Neural cell (in vitro differentiated cells): ENCODE results near the gene KLHL6. TPM values are rescaled to one million over a fixed set of nuclear protein-coding genes. Genes with fewer than 3 reads are reported as not detected.

ENCODE experiments used
- H2AFZ ChIP-seq: fragments of 200-600, 300-800 bp; sonication (generic), shearing (Covaris generic); 2 replicates; pipeline ENCODE4 v1.6.0; 2014; ENCODE audit warnings: low read depth, mild to moderate bottlenecking, antibody characterized with exemption, low read length, moderate library complexity
- H3F3A ChIP-seq: fragments of 200-600 bp; shearing (Covaris generic); 2 replicates; pipeline ENCODE4 v1.6.1; 2016; ENCODE audit warnings: mild to moderate bottlenecking, moderate library complexity, mixed read lengths, antibody characterized with exemption, low read length; ENCODE audit not compliant: insufficient read depth, poor library complexity, severe bottlenecking
- H3K27ac ChIP-seq: fragments of 200-600, 300-800 bp; sonication (generic), shearing (Covaris generic); 2 replicates; pipeline ENCODE4 v1.5.1; 2014; ENCODE audit warnings: mild to moderate bottlenecking, low read length, moderate library complexity
- H3K27me3 ChIP-seq: fragments of 300-800, 200-600 bp; sonication (generic), shearing (Covaris generic); 2 replicates; pipeline ENCODE4 v1.6.0; 2014; ENCODE audit warnings: mild to moderate bottlenecking, low read depth, low read length, moderate library complexity; ENCODE audit not compliant: insufficient read depth
- H3K36me3 ChIP-seq: fragments of 300-800, 200-600 bp; sonication (generic), shearing (Covaris generic); 2 replicates; pipeline ENCODE4 v1.5.1; 2014; ENCODE audit warnings: mild to moderate bottlenecking, antibody characterized with exemption, low read length, moderate library complexity; ENCODE audit not compliant: insufficient read depth
- H3K4me2 ChIP-seq: fragments of 300-800, 200-600 bp; sonication (generic), shearing (Covaris generic); 2 replicates; pipeline ENCODE4 v1.6.0; 2014; ENCODE audit warnings: mild to moderate bottlenecking, low read length
- H3K4me3 ChIP-seq: fragments of 300-800, 200-600 bp; sonication (generic), shearing (Covaris generic); 2 replicates; pipeline ENCODE4 v1.5.1; 2014; ENCODE audit warnings: mild to moderate bottlenecking, low read length, moderate library complexity
- H3K79me2 ChIP-seq: fragments of 200-600 bp; shearing (Covaris generic); replicated peaks from 2 replicates; pipeline ENCODE4 v1.6.0; 2014; ENCODE audit warnings: mild to moderate bottlenecking, low read length, moderate library complexity; ENCODE audit not compliant: insufficient read depth
- H3K9ac ChIP-seq: fragments of 300-800, 200-600 bp; sonication (generic), shearing (Covaris generic); 2 replicates; pipeline ENCODE4 v1.6.1; 2016; ENCODE audit warnings: mild to moderate bottlenecking, low read length, mixed read lengths
- H3K9me2 ChIP-seq: fragments of 200-600 bp; shearing (Covaris generic); 2 replicates; pipeline ENCODE4 v1.6.1; 2016; ENCODE audit warnings: mild to moderate bottlenecking, low read length, mixed read lengths; ENCODE audit not compliant: insufficient read depth
- H3K9me3 ChIP-seq: fragments of 200-600, 300-800 bp; sonication (generic), shearing (Covaris generic); 2 replicates; pipeline ENCODE4 v1.6.1; 2016; ENCODE audit warnings: mild to moderate bottlenecking, mixed run types, low read length, moderate library complexity, mixed read lengths
- H4K20me1 ChIP-seq: fragments of 200-600 bp; shearing (Covaris generic); 2 replicates; pipeline ENCODE4 v1.6.1; 2016; ENCODE audit warnings: mild to moderate bottlenecking, mixed run types; ENCODE audit not compliant: insufficient read depth
- CTCF ChIP-seq: fragments of 450-650 bp; IDR thresholded peaks from 2 replicates; pipeline ENCODE4 v1.5.1; 2014; ENCODE audit warnings: antibody characterized with exemption, mild to moderate bottlenecking, moderate library complexity; ENCODE audit not compliant: poor library complexity, severe bottlenecking
- EP300 ChIP-seq: fragments of 450-650 bp; conservative IDR thresholded peaks from 2 replicates; pipeline ENCODE4 v1.6.1; 2014; ENCODE audit warnings: antibody characterized with exemption, mild to moderate bottlenecking, moderate library complexity; ENCODE audit not compliant: poor library complexity, severe bottlenecking
- EZH2 ChIP-seq: fragments of 200-600, 300-800 bp; shearing (Covaris generic), sonication (generic); IDR thresholded peaks from 2 replicates; pipeline ENCODE4 v1.6.1; 2014; ENCODE audit warnings: antibody characterized with exemption, low read length, borderline replicate concordance, mild to moderate bottlenecking; ENCODE audit not compliant: insufficient read depth, poor library complexity, severe bottlenecking
- MXI1 ChIP-seq: fragments of 450-650 bp; conservative IDR thresholded peaks from 2 replicates; pipeline ENCODE4 v1.6.1; 2014; ENCODE audit warnings: antibody characterized with exemption, mild to moderate bottlenecking; ENCODE audit not compliant: poor library complexity, severe bottlenecking
- POLR2AphosphoS5 ChIP-seq: IDR thresholded peaks from 2 replicates; pipeline ENCODE4 v1.6.1; 2012
- RAD21 ChIP-seq: fragments of 450-650 bp; conservative IDR thresholded peaks from 2 replicates; pipeline ENCODE4 v1.6.1; 2014; ENCODE audit warnings: antibody characterized with exemption, mild to moderate bottlenecking, moderate library complexity
- REST ChIP-seq: IDR thresholded peaks from 2 replicates; pipeline ENCODE4 v1.6.1; 2012; ENCODE audit warnings: borderline replicate concordance
- SMC3 ChIP-seq: fragments of 450-650 bp; conservative IDR thresholded peaks from 2 replicates; pipeline ENCODE4 v1.6.1; 2014; ENCODE audit warnings: antibody characterized with exemption, mild to moderate bottlenecking, moderate library complexity; ENCODE audit not compliant: poor library complexity
- TAF1 ChIP-seq: IDR thresholded peaks from 2 replicates; pipeline ENCODE4 v1.6.1; 2012; ENCODE audit warnings: low read depth
- polyA plus RNA-seq: library from polyadenylated mRNA; depleted of rRNA; stranded (reverse); fragments of >200 nt; gene quantifications from 2 replicates; pipeline ENCODE4 v1.2.3, GENCODE V29; 2014

The KLHL6 gene
- polyA plus RNA-seq, 1 donor from 2014 or later = not detected

GRCh38 chr3:183500319-183500718, 55.2 kb downstream of the KLHL6 start:
- Histone ChIP-seq H3K27ac (no peak overlapping the region), H2AFZ (no peak overlapping the region), H3K79me2 (no peaks in the 10 kb centered on the region), H3K4me3 (no peak overlapping the region), H3K27me3 (no peaks in the 10 kb centered on the region), H3F3A (no peaks in the 10 kb centered on the region), H3K9me2 (no peaks in the 10 kb centered on the region), H4K20me1 (no peaks in the 10 kb centered on the region), H3K4me2 (no peak overlapping the region), H3K9me3 (peaks cover 6% of the 10 kb centered on the region), H3K9ac (no peak overlapping the region), H3K36me3 (no peaks in the 10 kb centered on the region)
- no peak for TF ChIP-seq RAD21
- no peak for TF ChIP-seq MXI1
- TF ChIP-seq EP300 = no peak
- no peak for TF ChIP-seq EZH2
- no peak for TF ChIP-seq TAF1
- no peak for TF ChIP-seq CTCF
- no peak for TF ChIP-seq REST
- no peak for TF ChIP-seq POLR2AphosphoS5
- no peak for TF ChIP-seq SMC3

GRCh38 chr3:183498634-183499033, 56.9 kb downstream of the KLHL6 start:
- Histone ChIP-seq H3K36me3 (no peaks in the 10 kb centered on the region), H3F3A (no peaks in the 10 kb centered on the region), H3K9me3 (no peaks in the 10 kb centered on the region), H2AFZ (no peak overlapping the region), H4K20me1 (no peaks in the 10 kb centered on the region), H3K9me2 (no peaks in the 10 kb centered on the region), H3K4me2 (no peak overlapping the region), H3K27me3 (no peaks in the 10 kb centered on the region), H3K79me2 (no peaks in the 10 kb centered on the region), H3K4me3 (no peak overlapping the region), H3K27ac (no peak overlapping the region), H3K9ac (no peak overlapping the region)
- TF ChIP-seq RAD21 = no peak
- no peak for TF ChIP-seq CTCF
- no peak for TF ChIP-seq EP300
- no peak for TF ChIP-seq MXI1
- TF ChIP-seq TAF1 = no peak
- no peak for TF ChIP-seq POLR2AphosphoS5
- no peak for TF ChIP-seq REST
- no peak for TF ChIP-seq SMC3
